ENCODE data around the gene GBE1.

GBE1 gene

DNA sequence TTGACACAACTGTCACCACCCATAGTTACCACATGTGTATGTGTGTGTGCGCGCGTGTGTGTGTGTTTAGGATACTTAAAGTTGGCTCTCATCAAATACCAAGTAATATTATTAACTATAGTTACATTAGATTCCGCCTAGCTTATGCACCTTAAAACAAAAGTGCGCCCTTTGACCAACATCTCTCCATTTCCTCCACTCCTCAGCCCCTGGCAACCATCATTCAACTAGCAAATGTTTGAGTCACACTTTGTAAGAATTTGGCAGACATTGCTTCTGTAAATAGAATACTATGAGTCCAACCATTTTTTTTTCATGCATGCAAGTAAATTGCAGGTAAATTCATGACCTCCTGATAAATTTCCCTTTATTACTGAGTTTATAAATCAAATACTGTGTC is 169.3 kb downstream of the GBE1 start:
- Mint-ChIP-seq H3K9me3 (no peaks in the 10 kb centered on the region), H3K4me1 (no peaks in the 10 kb centered on the region), H3K36me3 (peaks cover 12% of the 10 kb centered on the region), H3K27ac (no peak overlapping the region), H3K4me3 (no peak overlapping the region), H3K27me3 (no peaks in the 10 kb centered on the region)
- DNase-seq (ENCODE audit: low spot score in 2 of 2) (no peak), ATAC-seq (ENCODE audit: low read depth) (no peak)

DNA sequence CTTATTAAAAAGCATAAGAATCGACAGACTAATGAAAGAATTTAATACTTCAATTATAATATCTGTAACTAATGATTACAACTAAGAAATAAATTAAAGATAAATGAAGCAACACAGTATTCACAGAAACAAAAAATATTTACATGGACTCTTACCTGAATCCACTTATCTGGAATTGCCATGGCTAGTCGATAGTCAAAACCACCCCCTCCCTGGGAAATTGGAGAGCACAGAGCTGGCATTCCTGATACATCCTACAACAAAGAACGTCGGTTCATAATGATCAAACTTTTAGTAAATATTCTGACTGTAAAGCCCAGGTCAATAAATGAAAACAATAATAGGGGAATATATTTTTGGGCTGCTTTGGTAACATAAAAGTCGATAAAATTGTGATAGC is 175.5 kb downstream of the GBE1 start:
- Mint-ChIP-seq H3K27ac (no peak overlapping the region), H3K9me3 (no peaks in the 10 kb centered on the region), H3K4me3 (no peak overlapping the region), H3K27me3 (no peaks in the 10 kb centered on the region), H3K4me1 (no peaks in the 10 kb centered on the region), H3K36me3 (peaks cover 11% of the 10 kb centered on the region)
- DNase-seq (ENCODE audit: low spot score in 2 of 2) (no peak), ATAC-seq (ENCODE audit: low read depth) (no peak)

DNA sequence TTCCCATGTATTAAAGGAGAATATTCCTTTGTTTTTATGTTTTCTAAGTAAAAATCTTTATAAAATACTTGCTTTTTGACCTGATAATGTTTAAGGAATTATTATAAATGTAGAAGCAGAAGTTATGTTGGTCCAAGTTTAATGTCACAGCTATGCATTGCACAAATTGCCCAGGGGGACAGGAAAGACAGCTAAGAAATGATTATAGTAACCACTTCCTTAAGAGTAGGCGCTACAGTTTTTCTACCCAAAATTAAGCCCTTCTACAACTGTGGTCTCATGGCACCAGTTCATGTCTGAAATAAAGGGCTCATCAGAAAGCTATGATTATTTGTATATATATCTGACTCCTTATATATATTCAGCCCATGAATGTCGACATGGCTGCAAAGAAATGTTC is 176.4 kb downstream of the GBE1 start:
- Mint-ChIP-seq H3K27ac (no peak overlapping the region), H3K27me3 (no peaks in the 10 kb centered on the region), H3K4me3 (no peak overlapping the region), H3K4me1 (no peaks in the 10 kb centered on the region), H3K36me3 (peaks cover 12% of the 10 kb centered on the region), H3K9me3 (no peaks in the 10 kb centered on the region)
- ATAC-seq (ENCODE audit: low read depth) (no peak), DNase-seq (ENCODE audit: low spot score in 2 of 2) (no peak)

DNA sequence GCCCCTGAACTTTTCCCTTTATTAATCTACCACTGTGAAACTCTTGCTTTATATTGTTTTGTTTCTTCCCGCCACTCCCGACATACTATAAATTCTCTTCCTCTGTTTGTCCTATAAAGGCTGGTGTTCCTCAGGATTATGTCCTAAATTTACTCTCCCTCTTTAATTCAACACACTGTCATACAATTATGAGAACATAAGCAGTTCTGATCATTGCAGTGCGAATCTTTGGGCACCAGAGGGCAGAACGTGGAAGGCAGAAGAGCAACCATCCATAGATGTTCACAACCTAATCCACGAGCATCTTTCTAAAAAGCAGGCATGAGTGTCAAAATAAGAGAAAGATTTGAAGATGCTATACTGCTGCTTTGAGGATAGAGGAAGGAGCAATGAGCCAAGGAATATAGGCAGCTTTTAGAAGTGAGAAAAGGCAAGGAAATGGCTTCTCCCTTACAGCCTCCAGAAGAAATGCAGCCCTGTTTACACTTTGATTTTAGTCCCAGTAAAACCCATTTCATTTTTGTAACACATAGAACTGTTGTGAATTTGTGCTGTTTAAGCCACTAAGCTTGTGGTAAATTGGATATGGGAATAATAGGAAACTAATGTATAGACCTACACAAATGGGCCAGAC is 179.4 kb downstream of the GBE1 start:
- Mint-ChIP-seq H3K27me3 (no peaks in the 10 kb centered on the region), H3K4me3 (no peak overlapping the region), H3K27ac (no peak overlapping the region), H3K4me1 (no peaks in the 10 kb centered on the region), H3K9me3 (no peaks in the 10 kb centered on the region), H3K36me3 (peaks cover 15% of the 10 kb centered on the region)
- no peak for DNase-seq (ENCODE audit: low spot score in 2 of 2)
- ATAC-seq (ENCODE audit: low read depth): no peak

DNA sequence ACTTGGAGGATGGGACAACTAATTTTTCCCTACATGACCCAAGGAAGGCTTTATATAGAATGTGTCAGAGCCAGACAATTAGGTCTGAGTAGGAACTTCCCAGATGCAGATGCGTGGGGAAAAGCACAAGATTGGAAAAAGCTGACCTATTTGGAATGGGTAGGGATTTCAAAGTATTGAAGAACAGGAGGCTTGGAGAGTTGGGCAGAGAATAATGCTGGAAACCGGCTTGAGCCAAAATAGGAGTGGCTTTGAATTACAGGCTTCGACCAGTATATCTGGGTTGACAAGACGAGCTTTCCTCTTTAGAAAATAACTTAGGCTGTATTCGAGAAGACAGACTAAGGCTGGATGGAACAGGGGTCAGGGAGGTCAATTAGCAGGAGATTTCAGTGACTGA is 181.1 kb downstream of the GBE1 start:
- ATAC-seq (ENCODE audit: low read depth) (no peak), DNase-seq (ENCODE audit: low spot score in 2 of 2) (no peak)
- H3K36me3 Mint-ChIP-seq: peaks cover 15% of the 10 kb centered on the region
- H3K4me1 Mint-ChIP-seq: no peaks in the 10 kb centered on the region
- H3K4me3 Mint-ChIP-seq: no peak overlapping the region
- no peaks in the 10 kb centered on the region for H3K9me3 Mint-ChIP-seq
- H3K27ac Mint-ChIP-seq: no peak overlapping the region
- no peaks in the 10 kb centered on the region for H3K27me3 Mint-ChIP-seq

DNA sequence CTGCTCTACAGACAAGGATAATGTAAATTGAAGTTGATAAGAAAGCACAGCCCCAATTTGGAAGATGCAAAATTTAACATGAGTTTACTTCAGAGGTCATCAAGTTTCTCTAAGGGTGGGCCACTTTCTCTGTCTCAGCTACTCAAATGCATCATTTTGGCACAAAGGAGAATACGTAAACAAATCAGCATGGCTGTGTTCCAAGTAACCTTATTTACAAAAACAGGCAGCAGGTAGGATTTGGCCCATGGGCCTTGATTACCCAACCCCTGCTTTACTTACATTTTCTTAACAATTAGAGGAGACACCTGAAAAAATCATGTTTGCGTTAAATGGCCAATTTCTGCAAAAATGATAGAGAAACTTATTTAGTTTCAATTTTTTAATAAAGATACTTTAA is 181.7 kb downstream of the GBE1 start:
- Mint-ChIP-seq H3K27me3 (no peaks in the 10 kb centered on the region), H3K36me3 (peaks cover 15% of the 10 kb centered on the region), H3K4me3 (no peak overlapping the region), H3K27ac (no peak overlapping the region), H3K4me1 (no peaks in the 10 kb centered on the region), H3K9me3 (no peaks in the 10 kb centered on the region)
- ATAC-seq (ENCODE audit: low read depth) (no peak), DNase-seq (ENCODE audit: low spot score in 2 of 2) (no peak)

DNA sequence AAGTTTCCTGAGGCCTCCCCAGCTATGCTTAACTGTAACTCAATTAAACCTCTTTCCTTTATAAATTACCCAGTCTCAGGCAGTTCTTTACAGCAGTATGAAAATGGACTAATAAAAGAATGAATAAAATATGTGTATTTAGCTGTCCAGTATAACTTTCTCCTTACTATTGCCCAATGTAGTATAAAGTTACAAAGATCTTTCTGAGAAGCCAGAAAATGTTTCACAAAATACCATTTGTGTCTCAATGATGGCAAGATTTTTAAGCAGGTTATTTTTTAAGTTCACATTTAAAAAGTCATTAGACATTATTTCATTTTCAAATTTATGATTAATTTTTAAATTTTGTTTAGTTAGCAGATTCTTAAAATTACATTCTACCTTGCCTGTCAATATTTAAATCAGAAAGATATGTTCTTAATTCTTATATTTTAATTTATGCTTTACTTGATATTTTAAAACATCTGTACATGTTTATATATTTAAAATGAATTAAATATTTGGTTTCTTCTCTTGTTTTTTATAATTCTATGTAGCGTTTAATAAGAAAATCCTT is 189.2 kb downstream of the GBE1 start:
- Mint-ChIP-seq H3K27me3 (no peaks in the 10 kb centered on the region), H3K4me1 (no peaks in the 10 kb centered on the region), H3K27ac (no peak overlapping the region), H3K9me3 (peaks cover 2% of the 10 kb centered on the region), H3K36me3 (peaks cover 21% of the 10 kb centered on the region), H3K4me3 (no peak overlapping the region)
- no peak for ATAC-seq (ENCODE audit: low read depth)
- DNase-seq (ENCODE audit: low spot score in 2 of 2): no peak

DNA sequence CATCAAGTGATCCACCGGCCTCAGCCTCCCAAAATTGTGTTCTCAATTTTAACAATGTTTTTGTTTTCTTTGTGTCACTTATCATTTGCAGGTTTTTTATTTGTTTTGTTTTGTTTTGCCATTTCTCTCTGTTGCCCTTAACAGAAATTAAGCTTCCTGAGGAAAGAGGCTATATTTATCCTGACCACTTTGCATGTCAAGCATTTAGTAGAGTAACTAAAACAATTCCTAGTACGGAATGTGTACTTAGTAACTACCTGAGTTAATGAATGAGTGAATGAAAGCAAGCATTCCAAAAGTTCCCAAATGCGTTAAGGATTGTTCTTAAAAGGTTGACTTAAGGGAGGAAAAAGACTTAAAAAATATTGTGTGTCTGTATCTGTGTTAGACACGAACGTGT is 193.1 kb downstream of the GBE1 start:
- ATAC-seq (ENCODE audit: low read depth) (no peak), DNase-seq (ENCODE audit: low spot score in 2 of 2) (no peak)
- peaks cover 12% of the 10 kb centered on the region for H3K9me3 Mint-ChIP-seq
- H3K4me3 Mint-ChIP-seq: no peak overlapping the region
- no peaks in the 10 kb centered on the region for H3K4me1 Mint-ChIP-seq
- no peaks in the 10 kb centered on the region for H3K27me3 Mint-ChIP-seq
- H3K27ac Mint-ChIP-seq: no peak overlapping the region
- peaks cover 36% of the 10 kb centered on the region for H3K36me3 Mint-ChIP-seq

DNA sequence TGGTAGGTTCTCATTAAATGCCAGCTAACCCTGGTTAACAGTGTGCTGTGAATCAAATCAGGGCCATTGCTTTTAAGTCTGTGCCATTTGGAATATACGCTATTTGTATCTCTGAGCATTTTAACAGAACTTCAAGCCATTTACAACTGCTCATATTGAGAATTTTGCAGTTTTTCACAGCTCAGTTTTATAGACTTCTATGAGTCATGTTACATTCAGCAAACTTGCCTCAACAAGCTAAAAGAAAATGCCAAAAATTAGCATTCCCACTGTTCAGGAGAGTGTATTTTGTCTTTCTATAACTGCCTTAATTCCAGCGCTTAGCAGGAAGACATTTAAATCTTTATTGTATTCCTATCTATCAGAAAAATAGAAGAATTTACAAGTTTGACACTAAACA is 196.4 kb downstream of the GBE1 start:
- ATAC-seq (ENCODE audit: low read depth): no peak
- no peaks in the 10 kb centered on the region for H3K27me3 Mint-ChIP-seq
- no peak overlapping the region for H3K27ac Mint-ChIP-seq

DNA sequence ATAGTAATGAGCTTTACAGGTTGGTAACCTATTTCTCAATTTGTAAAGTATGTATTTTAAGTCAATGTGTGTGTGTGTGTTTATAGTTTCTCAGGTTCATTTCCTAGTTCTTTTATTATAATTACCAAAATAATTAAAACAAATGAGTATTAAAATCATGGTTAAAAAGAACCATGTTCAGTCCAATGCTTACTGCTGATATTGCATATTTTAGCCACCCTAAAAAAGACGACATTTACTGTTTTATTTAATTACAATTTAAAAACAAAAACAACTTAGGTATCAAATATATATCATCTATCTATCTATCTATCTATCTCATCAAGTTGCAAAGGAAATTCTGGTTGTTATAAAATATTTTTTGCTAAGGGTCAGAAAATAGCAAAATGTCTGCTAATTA is 203.3 kb downstream of the GBE1 start:
- DNase-seq (ENCODE audit: low spot score in 2 of 2) (no peak), ATAC-seq (ENCODE audit: low read depth) (no peak)
- peaks cover 10% of the 10 kb centered on the region for H3K36me3 Mint-ChIP-seq
- no peaks in the 10 kb centered on the region for H3K27me3 Mint-ChIP-seq
- no peak overlapping the region for H3K4me3 Mint-ChIP-seq
- H3K27ac Mint-ChIP-seq: no peak overlapping the region
- H3K4me1 Mint-ChIP-seq: no peaks in the 10 kb centered on the region
- H3K9me3 Mint-ChIP-seq: no peaks in the 10 kb centered on the region

More for the DNA sequence above, 196.4 kb downstream of the GBE1 start:
- Mint-ChIP-seq H3K9me3 (peaks cover 12% of the 10 kb centered on the region), H3K4me3 (no peak overlapping the region), H3K36me3 (peaks cover 36% of the 10 kb centered on the region), H3K4me1 (no peaks in the 10 kb centered on the region)
- DNase-seq (ENCODE audit: low spot score in 2 of 2): no peak

DNA sequence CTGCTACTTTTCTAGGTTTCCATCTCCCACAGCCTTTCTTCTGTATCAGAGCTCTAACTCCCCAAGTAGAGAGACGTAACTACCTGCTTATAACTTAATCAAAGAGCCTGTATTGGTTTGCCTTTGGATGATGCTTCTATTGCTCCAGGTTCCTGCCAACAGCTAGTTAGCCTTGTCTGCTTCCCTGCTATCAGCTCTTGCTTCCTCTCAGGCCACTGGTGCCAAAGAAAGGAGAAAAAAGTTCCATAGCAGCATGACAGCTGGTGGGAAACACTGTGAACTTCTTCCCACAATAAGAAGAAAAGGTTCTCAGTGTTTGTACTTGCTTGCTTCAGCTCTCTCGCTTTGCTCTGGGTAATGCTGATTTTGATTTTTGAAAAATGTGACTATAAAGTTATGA is 206.6 kb downstream of the GBE1 start:
- DNase-seq (ENCODE audit: low spot score in 2 of 2): no peak
- Mint-ChIP-seq H3K4me1 (no peaks in the 10 kb centered on the region), H3K27me3 (no peaks in the 10 kb centered on the region), H3K27ac (no peak overlapping the region), H3K36me3 (peaks cover 12% of the 10 kb centered on the region), H3K9me3 (peaks cover 6% of the 10 kb centered on the region), H3K4me3 (no peak overlapping the region)
- ATAC-seq (ENCODE audit: low read depth): no peak

DNA sequence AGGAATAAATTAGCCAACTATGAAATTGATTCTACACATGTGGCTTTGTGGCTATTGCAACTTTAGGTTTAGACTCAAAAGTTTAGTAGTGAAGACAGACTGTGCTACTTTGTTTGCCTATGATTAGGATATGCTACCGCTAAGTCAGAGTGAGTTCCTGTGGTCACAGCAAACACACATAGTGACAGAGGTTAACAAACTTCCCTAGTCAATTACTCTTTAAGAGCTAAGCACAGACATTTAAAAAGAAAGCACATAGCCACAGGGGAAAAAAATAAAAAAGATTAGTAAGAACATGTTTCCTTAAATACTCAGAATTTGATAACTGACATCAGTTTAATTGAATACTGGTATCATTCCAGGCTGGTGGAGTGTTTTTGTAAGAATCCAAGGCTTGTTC is 207.1 kb downstream of the GBE1 start:
- H3K4me3 Mint-ChIP-seq: no peak overlapping the region
- H3K9me3 Mint-ChIP-seq: peaks cover 6% of the 10 kb centered on the region
- H3K27me3 Mint-ChIP-seq: no peaks in the 10 kb centered on the region
- H3K36me3 Mint-ChIP-seq: peaks cover 12% of the 10 kb centered on the region
- ATAC-seq (ENCODE audit: low read depth) (no peak), DNase-seq (ENCODE audit: low spot score in 2 of 2) (no peak)
- H3K4me1 Mint-ChIP-seq: no peaks in the 10 kb centered on the region
- H3K27ac Mint-ChIP-seq: no peak overlapping the region

DNA sequence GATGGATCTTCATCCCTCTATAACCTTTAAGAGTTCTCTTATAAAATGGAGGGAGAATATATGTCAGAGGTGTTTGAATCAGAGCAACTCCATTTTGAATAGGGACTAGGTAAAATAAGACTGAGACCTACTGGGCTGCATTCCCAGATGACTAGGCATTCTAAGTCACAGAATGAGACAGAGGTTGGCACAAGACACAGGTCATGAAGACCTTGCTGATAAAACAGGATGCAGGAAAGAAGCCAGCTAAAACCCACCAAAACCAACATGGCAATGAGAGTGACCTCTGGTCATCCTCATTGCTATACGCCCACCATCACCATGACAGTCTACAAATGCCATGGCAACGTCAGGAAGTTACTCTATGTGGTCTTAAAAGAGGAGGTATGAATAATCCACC is 211.0 kb downstream of the GBE1 start:
- peaks cover 3% of the 10 kb centered on the region for H3K4me1 Mint-ChIP-seq
- peaks cover 8% of the 10 kb centered on the region for H3K9me3 Mint-ChIP-seq
- H3K4me3 Mint-ChIP-seq: no peak overlapping the region
- no peak for DNase-seq (ENCODE audit: low spot score in 2 of 2)
- no peaks in the 10 kb centered on the region for H3K27me3 Mint-ChIP-seq
- H3K36me3 Mint-ChIP-seq: peaks cover 14% of the 10 kb centered on the region
- ATAC-seq (ENCODE audit: low read depth): no peak
- no peak overlapping the region for H3K27ac Mint-ChIP-seq

DNA sequence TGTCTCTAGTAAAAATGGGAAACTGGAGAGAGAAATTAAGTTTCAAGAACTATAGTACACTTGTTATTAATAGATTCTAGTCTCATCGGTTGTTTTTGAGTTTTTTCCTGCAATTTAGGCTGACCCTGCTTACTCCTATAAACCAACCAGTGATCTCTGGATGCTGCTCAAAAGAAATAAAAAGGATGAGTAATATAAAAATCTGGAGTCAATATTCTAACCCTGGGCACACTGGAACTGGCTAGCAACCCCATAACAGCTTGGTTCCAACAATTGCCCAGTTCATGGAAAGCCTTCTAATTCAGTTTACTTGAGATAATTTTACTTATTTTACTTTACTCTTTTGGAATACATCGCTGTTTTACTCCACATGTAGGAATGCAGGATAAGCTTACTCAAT is 211.6 kb downstream of the GBE1 start:
- Mint-ChIP-seq H3K4me3 (no peak overlapping the region), H3K9me3 (peaks cover 8% of the 10 kb centered on the region), H3K36me3 (peaks cover 14% of the 10 kb centered on the region), H3K27me3 (no peaks in the 10 kb centered on the region), H3K27ac (no peak overlapping the region), H3K4me1 (peaks cover 3% of the 10 kb centered on the region)
- ATAC-seq (ENCODE audit: low read depth) (no peak), DNase-seq (ENCODE audit: low spot score in 2 of 2) (no peak)

DNA sequence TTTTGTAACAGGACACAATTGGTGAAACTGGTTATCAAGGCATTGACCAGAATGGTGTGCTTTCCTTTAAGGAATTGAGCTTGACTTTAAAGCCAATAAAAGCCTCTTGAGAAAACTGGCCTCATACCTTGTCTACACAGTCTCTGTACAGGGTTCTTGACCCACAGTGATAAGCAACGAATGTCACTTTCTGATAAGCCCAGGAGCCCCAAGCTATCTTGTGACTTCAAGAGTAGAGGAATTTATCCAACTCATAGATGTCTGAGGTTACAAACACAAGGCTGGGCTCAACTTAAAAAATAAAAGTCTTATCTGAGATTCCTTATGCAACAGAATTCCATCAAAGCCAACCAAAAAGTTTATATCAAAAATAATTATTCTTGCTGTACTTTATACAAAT is 212.1 kb downstream of the GBE1 start:
- Mint-ChIP-seq H3K9me3 (peaks cover 8% of the 10 kb centered on the region), H3K4me3 (no peak overlapping the region), H3K27me3 (no peaks in the 10 kb centered on the region), H3K4me1 (peaks cover 3% of the 10 kb centered on the region), H3K27ac (no peak overlapping the region), H3K36me3 (peaks cover 14% of the 10 kb centered on the region)
- no peak for DNase-seq (ENCODE audit: low spot score in 2 of 2)
- no peak for ATAC-seq (ENCODE audit: low read depth)
